AG04449 (cell line): Measurements from ENCODE around the gene KMO.

Experiments
- CTCF ChIA-PET: fragments of 350-600 bp; formaldehyde crosslinking; extraction: SDS; loops from one replicate; lab custom pipeline; 2021; ENCODE audit warnings: antibody characterized with exemption; lab: Yijun Ruan, JAX
- POLR2A ChIA-PET: fragments of 400-600, 350-600 bp; formaldehyde crosslinking; extraction: SDS; loops from one replicate; lab custom pipeline; 2020; ENCODE audit warnings: antibody characterized with exemption, inconsistent platforms; lab: Yijun Ruan, JAX
- DNase-seq: peaks from one replicate; pipeline ENCODE4 v3.0.0-alpha.2; 2010; ENCODE audit warnings: low read depth, low spot score
- H3K4me3 ChIP-seq: 2 replicates; pipeline ENCODE4 v1.5.1; 2011; ENCODE audit warnings: low read depth, mild to moderate bottlenecking, control low read depth, low read length
- TF ChIP-seq, protein P1 (sequence below): IDR thresholded peaks from one replicate; pipeline ENCODE4 v1.5.1; 2011; ENCODE audit warnings: mild to moderate bottlenecking, moderate library complexity, low read length, control low read depth, inconsistent platforms; ENCODE audit not compliant: insufficient read depth; ENCODE audit errors: missing control alignments

Gene KMO

GRCh38 chr1:241638909-241639622 is 106.9 kb downstream of the KMO start:
- DNase-seq, result no peak
- peak overlapping the region; percentile 98 for H3K4me3 ChIP-seq
- TF ChIP-seq, protein P1, sequence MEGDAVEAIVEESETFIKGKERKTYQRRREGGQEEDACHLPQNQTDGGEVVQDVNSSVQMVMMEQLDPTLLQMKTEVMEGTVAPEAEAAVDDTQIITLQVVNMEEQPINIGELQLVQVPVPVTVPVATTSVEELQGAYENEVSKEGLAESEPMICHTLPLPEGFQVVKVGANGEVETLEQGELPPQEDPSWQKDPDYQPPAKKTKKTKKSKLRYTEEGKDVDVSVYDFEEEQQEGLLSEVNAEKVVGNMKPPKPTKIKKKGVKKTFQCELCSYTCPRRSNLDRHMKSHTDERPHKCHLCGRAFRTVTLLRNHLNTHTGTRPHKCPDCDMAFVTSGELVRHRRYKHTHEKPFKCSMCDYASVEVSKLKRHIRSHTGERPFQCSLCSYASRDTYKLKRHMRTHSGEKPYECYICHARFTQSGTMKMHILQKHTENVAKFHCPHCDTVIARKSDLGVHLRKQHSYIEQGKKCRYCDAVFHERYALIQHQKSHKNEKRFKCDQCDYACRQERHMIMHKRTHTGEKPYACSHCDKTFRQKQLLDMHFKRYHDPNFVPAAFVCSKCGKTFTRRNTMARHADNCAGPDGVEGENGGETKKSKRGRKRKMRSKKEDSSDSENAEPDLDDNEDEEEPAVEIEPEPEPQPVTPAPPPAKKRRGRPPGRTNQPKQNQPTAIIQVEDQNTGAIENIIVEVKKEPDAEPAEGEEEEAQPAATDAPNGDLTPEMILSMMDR, result no peak
- CTCF ChIA-PET, result interaction anchor here (0.7 to 1.5 kb wide), 4 partner anchors 10 to 204 kb away, joined by 3 to 4 read pairs (median 3); no protein-coding TSS in a partner anchor
- POLR2A ChIA-PET, result no interaction called here

DNA sequence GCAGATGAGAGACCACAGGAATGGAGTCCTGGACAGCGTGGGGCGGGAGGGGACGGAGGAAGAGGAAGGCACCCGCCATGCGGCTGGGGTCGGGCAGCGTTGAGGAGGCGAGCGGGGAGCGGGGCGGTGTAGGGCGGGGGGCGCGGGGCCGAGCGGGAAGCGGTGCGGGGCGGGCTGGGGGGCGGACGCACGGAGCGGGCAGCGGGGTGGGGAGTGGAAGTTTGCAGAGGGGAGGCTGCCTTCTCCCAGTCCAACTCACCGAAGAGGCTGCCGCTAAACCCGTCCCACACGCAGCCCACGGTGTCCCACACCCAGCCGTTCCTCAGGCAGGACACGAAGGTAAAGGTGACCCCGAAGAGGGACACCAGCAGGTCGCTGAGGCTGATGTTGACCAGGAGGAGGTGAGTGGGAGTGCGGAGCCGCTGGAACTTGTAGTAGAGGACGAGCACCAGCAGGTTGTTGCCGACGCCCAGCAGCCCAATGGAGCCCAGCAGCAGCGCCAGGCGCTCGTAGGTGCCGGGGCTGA is 107.5 kb downstream of the KMO start:
- TF ChIP-seq, protein P1, result no peak
- no peak for DNase-seq
- POLR2A ChIA-PET, result interaction anchor here (1.0 kb wide), 1 partner anchor 203 kb away, joined by 3 read pairs; no protein-coding TSS in a partner anchor
- CTCF ChIA-PET, result interaction anchor here (0.9 to 1.5 kb wide), 5 partner anchors 10 to 196 kb away, joined by 3 to 4 read pairs (median 3); no protein-coding TSS in a partner anchor
- H3K4me3 ChIP-seq, result peak overlapping the region; percentile 98

DNA sequence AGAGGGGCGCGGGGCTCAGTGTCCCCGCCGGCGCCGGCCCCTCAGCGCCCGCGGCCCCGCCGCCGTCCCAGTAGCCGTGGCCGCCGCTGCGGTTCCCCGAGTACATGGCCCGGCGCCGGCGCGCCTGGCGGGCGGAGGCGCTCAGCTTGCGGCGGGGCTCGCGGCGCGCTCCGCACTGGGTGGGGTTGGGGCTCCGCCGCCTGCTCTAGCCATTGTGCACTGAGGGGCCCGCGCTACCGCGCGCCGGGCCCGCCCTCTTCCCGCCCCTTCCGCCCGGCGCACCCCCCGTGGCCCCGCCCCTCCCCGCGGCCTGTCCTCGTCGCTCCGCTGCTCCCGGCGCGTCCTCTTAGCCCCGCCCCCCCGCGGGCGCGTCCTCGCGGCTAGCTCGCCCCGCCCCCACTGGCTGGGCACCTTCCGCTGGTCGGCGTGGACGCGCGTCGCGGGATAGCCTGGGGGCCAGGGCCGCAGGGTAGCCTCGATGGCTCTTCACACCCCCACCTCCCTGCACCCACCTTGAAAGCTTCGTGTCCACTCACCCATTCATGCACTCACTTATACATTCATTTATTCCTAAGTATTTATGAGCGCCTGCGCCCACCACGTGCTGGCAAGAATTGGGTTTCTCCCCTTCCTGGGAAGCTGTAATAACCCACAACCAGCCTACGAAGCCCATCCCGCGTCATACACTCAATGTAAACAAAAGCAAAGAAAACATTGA is 108.1 kb downstream of the KMO start, which contains the start of the genes CHML and OPN3:
CHML (minus strand) TSS at position 221 of the 718 bp plus-strand sequence. CDS start 4,603 bp downstream, outside the sequence.
OPN3 (minus strand) TSS at position 221 of the 718 bp plus-strand sequence; CDS start at position 106, 115 bp downstream.
- peak within 1 kb of the TSS; percentile 98 for H3K4me3 ChIP-seq
- DNase-seq, result no peak
- CTCF ChIA-PET, result interaction anchor here (0.9 to 1.3 kb wide), 2 partner anchors 29 to 194 kb away, joined by 3 read pairs; no protein-coding TSS in a partner anchor

DNA sequence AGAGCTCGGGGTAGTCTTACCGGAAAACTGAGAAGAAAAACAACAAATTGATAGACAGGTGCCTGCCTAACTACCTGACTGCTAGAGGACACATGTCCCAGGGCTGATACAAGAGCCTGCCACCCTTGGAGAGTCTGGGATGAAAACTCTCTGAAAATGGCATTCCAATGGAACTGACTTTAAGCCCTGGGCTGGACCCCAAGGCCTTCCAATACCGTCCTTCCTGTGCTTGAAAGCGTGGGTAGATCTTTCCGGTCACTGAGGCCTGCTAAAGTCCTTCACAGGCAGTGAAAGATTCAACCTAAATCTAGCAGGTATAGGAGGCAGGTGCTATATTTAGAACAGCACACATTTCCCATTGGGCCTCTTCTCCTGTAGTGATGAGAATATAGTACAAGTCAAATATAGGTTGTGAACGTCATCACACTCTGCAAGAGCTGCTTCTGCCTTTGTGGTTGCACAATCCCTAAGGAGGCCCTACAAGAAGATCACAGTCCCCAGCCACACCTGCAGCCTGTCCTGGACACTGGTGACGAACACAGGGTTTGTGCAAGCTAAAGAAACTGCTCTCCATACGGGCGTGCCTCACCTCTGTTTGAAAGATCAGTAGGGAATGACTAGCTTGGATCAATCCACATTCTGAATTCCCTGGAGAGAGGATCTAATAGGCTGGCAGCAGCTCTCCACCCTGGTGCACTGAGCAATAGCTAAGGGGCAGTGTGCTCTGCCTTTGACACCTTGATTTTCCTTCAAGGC is 108.9 kb downstream of the KMO start:
- POLR2A ChIA-PET, result interaction anchor here (0.6 to 0.9 kb wide), 3 partner anchors 13 to 1042 kb away, joined by 3 to 6 read pairs (median 6); no protein-coding TSS in a partner anchor
- TF ChIP-seq, protein P1, result no peak
- no peak overlapping the region; the same call in 1 of the 2 replicates for H3K4me3 ChIP-seq
- CTCF ChIA-PET, result interaction anchor here (1.2 to 1.3 kb wide), 2 partner anchors 30 to 193 kb away, joined by 3 read pairs; no protein-coding TSS in a partner anchor
- no peak for DNase-seq

More for the DNA sequence above, 108.1 kb downstream of the KMO start, which contains the start of the genes CHML and OPN3:
- TF ChIP-seq, protein P1, result no peak
- POLR2A ChIA-PET, result interaction anchor here (0.6 to 1.0 kb wide), 3 partner anchors 14 to 202 kb away, joined by 3 to 6 read pairs (median 3); no protein-coding TSS in a partner anchor

- no peak overlapping the region for H3K4me3 ChIP-seq
- ChIA-PET POLR2A (interaction anchor here (0.6 kb wide), 1 partner anchor 1043 kb away, joined by 6 read pairs; no protein-coding TSS in a partner anchor), CTCF (interaction anchor here (1.2 kb wide), 1 partner anchor 192 kb away, joined by 3 read pairs; no protein-coding TSS in a partner anchor)
- TF ChIP-seq, protein P1, result no peak
- no peak for DNase-seq
Observed at GRCh38 chr1:241641773-241642592, 109.8 kb downstream of the KMO start.
